ENCODE results near the gene TUBGCP3.

Gene TUBGCP3

GRCh38 chr13:112606109-112607001 is 18.4 kb upstream of the TUBGCP3 start:
- peak overlapping the region; percentile 50 for H3K4me3 ChIP-seq (ENCODE audit: low read depth, low read length)
- POLR2A ChIA-PET, result interaction anchor here (1.1 kb wide), 1 partner anchor 19 kb away, joined by 6 read pairs; the partner anchor contains the start of gene TUBGCP3
- no peak for DNase-seq (ENCODE audit: low read depth, low spot score)
- TF ChIP-seq CTCF (IDR thresholded peaks at IDR 0.05; ENCODE audit: insufficient read depth, low read length, missing control alignments), result peak; percentile 77
- CTCF ChIA-PET, result interaction anchor here (0.7 to 8.2 kb wide), 50 partner anchors 9 to 1539 kb away, joined by 3 to 132 read pairs (median 4); partner anchors contain the start of gene TUBGCP3

DNA sequence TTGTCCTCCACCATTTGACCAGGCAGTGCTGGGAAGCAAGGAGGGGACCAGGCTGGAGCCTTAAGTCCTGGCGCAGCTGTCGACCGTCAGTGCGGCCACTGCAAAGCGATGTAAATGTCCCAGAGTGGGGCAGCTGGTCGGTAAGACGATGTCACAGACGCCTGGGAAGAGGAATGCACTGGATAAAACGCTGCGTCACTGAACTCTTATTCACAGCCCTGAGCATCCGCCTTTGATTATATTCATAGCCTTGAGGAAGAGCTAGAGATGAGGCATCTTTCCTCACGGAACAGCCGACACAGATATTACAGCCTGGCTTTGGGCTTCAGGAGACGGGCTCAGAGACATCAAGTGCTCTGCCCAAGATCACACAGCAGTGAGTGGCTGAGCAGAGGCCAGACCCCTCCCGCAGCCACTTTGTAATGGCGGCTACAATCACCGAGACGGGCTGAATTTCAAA is 17.6 kb upstream of the TUBGCP3 start:
- POLR2A ChIA-PET, result interaction anchor here (1.1 kb wide), 1 partner anchor 18 kb away, joined by 6 read pairs; the partner anchor contains the start of gene TUBGCP3
- TF ChIP-seq CTCF (IDR thresholded peaks at IDR 0.05; ENCODE audit: insufficient read depth, low read length, missing control alignments), result no peak
- CTCF ChIA-PET, result interaction anchor here (0.7 to 8.2 kb wide), 27 partner anchors 9 to 1538 kb away, joined by 3 to 132 read pairs (median 5); partner anchors contain the start of gene TUBGCP3
- DNase-seq (ENCODE audit: low read depth, low spot score), result no peak
- peak overlapping the region; percentile 50 for H3K4me3 ChIP-seq (ENCODE audit: low read depth, low read length)

GRCh38 chr13:112603641-112604225 is 15.8 kb upstream of the TUBGCP3 start:
- ChIA-PET CTCF (interaction anchor here (1.4 to 8.2 kb wide), 4 partner anchors 8 to 1129 kb away, joined by 4 to 132 read pairs (median 34); partner anchors contain the start of gene TUBGCP3), POLR2A (no interaction called here)
- DNase-seq (ENCODE audit: low read depth, low spot score), result no peak

DNA sequence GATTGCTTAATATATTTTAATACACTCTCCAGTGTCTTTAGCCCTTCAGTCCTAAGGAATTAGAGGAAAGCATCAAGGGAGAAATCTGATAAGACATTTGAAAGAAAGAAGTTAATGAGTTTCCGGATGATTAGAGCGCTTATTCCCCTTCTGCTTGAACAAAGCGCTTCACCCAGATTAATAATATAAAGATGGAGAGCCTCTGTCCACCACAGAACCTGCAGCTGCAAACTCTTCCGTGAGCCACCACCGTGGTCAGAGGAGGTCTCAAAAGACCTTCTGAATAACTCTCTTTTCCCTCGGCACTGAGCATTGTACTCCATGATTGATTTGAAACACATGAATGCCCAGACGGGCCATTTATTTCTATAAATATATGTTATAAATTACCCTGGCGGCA is 14.2 kb upstream of the TUBGCP3 start:
- POLR2A ChIA-PET, result no interaction called here
- H3K4me3 ChIP-seq (ENCODE audit: low read depth, low read length), result no peak overlapping the region
- no peak for DNase-seq (ENCODE audit: low read depth, low spot score)
- CTCF ChIA-PET, result interaction anchor here (8.2 kb wide), 1 partner anchor 1128 kb away, joined by 132 read pairs; no protein-coding TSS in a partner anchor
- TF ChIP-seq CTCF (IDR thresholded peaks at IDR 0.05; ENCODE audit: insufficient read depth, low read length, missing control alignments), result no peak

More at GRCh38 chr13:112603641-112604225, 15.8 kb upstream of the TUBGCP3 start:
- H3K4me3 ChIP-seq (ENCODE audit: low read depth, low read length), result no peak overlapping the region
- TF ChIP-seq CTCF (IDR thresholded peaks at IDR 0.05; ENCODE audit: insufficient read depth, low read length, missing control alignments), result no peak

- ChIA-PET POLR2A (no interaction called here), CTCF (no interaction called here)
- DNase-seq (ENCODE audit: low read depth, low spot score), result no peak
- H3K4me3 ChIP-seq (ENCODE audit: low read depth, low read length), result no peak overlapping the region
- no peak for TF ChIP-seq CTCF (IDR thresholded peaks at IDR 0.05; ENCODE audit: insufficient read depth, low read length, missing control alignments)
Observed at GRCh38 chr13:112601371-112601770, 13.4 kb upstream of the TUBGCP3 start.

DNA sequence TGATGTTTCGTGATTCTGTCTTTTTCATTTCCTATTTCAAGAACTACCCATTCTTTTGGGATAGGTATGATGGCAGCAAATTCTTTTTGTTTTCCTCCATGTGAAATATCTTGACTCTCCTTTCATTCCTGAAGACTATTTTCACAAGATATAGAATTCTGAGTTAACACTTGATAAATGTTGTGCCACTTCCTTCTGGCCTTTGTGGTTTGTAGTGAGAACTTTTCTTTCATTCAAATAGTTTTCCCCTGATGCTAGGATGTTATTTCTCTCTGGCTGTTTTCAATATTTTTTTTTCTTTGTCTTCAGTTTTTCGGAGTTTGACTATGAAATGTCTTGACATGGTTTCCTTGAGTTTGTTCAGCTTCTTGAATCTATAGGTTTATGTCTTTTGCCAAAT is 8.3 kb upstream of the TUBGCP3 start:
- H3K4me3 ChIP-seq (ENCODE audit: low read depth, low read length), result no peak overlapping the region
- TF ChIP-seq CTCF (IDR thresholded peaks at IDR 0.05; ENCODE audit: insufficient read depth, low read length, missing control alignments), result no peak
- ChIA-PET CTCF (interaction anchor here (1.7 kb wide), 1 partner anchor 10 kb away, joined by 13 read pairs; no protein-coding TSS in a partner anchor), POLR2A (no interaction called here)
- DNase-seq (ENCODE audit: low read depth, low spot score), result no peak
